H9 (cell line): ENCODE measurements around the gene CAMTA1. TPM values are rescaled to one million over a fixed set of nuclear protein-coding genes. Genes with fewer than 3 reads are reported as not detected.

ENCODE experiments used
- DNase-seq: peaks from one replicate; pipeline ENCODE4 v3.0.0-alpha.2; 2017
- H2AFZ ChIP-seq: one replicate; pipeline ENCODE4 v1.6.1; 2013; ENCODE audit warnings: mild to moderate bottlenecking, low read length, control low read depth, moderate library complexity
- H2AK5ac ChIP-seq: 2 replicates; pipeline ENCODE4 v1.6.1; 2013; ENCODE audit warnings: low read length, control low read depth, mixed read lengths; ENCODE audit not compliant: insufficient read length
- H2BK120ac ChIP-seq: one replicate; pipeline ENCODE4 v1.6.1; 2013; ENCODE audit warnings: low read depth, mild to moderate bottlenecking, low read length, control low read depth, inconsistent platforms; ENCODE audit not compliant: poor library complexity, severe bottlenecking
- H2BK12ac ChIP-seq: 2 replicates; pipeline ENCODE4 v1.6.1; 2013; ENCODE audit warnings: low read length, control low read depth, mixed read lengths, low read depth; ENCODE audit not compliant: insufficient read length
- H2BK15ac ChIP-seq: 2 replicates; pipeline ENCODE4 v1.6.1; 2013; ENCODE audit warnings: low read depth, low read length, control low read depth
- H2BK20ac ChIP-seq: one replicate; pipeline ENCODE4 v1.6.1; 2013; ENCODE audit warnings: low read depth, mild to moderate bottlenecking, low read length, control low read depth, inconsistent platforms; ENCODE audit not compliant: poor library complexity, severe bottlenecking
- H2BK5ac ChIP-seq: 2 replicates; pipeline ENCODE4 v1.6.1; 2013; ENCODE audit warnings: low read length, control low read depth, mixed read lengths; ENCODE audit not compliant: insufficient read length
- H3K14ac ChIP-seq: 2 replicates; pipeline ENCODE4 v1.6.1; 2013; ENCODE audit warnings: low read length, control low read depth; ENCODE audit not compliant: insufficient read depth
- H3K18ac ChIP-seq: 2 replicates; pipeline ENCODE4 v1.6.1; 2013; ENCODE audit warnings: low read depth, mild to moderate bottlenecking, mixed read lengths, low read length, control low read depth; ENCODE audit not compliant: insufficient read length
- H3K23ac ChIP-seq: 2 replicates; pipeline ENCODE4 v1.6.1; 2013; ENCODE audit warnings: low read length, control low read depth, mixed read lengths, low read depth; ENCODE audit not compliant: insufficient read length
- H3K23me2 ChIP-seq: 2 replicates; pipeline ENCODE4 v1.6.1; 2013; ENCODE audit warnings: low read depth, mild to moderate bottlenecking, mixed read lengths, low read length, control low read depth; ENCODE audit not compliant: insufficient read length, poor library complexity, severe bottlenecking
- H3K27ac ChIP-seq: 2 replicates; pipeline ENCODE4 v1.5.1; 2013; ENCODE audit warnings: low read length, control low read depth, mixed read lengths, low read depth; ENCODE audit not compliant: insufficient read length
- H3K27me3 ChIP-seq: 2 replicates; pipeline ENCODE4 v1.6.1; 2013; ENCODE audit warnings: low read length, control low read depth, inconsistent platforms; ENCODE audit not compliant: insufficient read depth
- H3K4ac ChIP-seq: 2 replicates; pipeline ENCODE4 v1.6.1; 2013; ENCODE audit warnings: low read depth, mild to moderate bottlenecking, control low read depth, inconsistent platforms, low read length, moderate library complexity
- H3K4me1 ChIP-seq: 2 replicates; pipeline ENCODE4 v1.6.1; 2013; ENCODE audit warnings: low read length, control low read depth, inconsistent platforms; ENCODE audit not compliant: insufficient read depth
- H3K4me2 ChIP-seq: 2 replicates; pipeline ENCODE4 v1.6.1; 2013; ENCODE audit warnings: low read length, control low read depth, mixed read lengths; ENCODE audit not compliant: insufficient read length, insufficient read depth
- H3K56ac ChIP-seq: 2 replicates; pipeline ENCODE4 v1.6.1; 2013; ENCODE audit warnings: low read depth, mild to moderate bottlenecking, mixed read lengths, low read length, control low read depth; ENCODE audit not compliant: insufficient read length
- H3K79me1 ChIP-seq: 2 replicates; pipeline ENCODE4 v1.6.1; 2013; ENCODE audit warnings: low read depth, mild to moderate bottlenecking, moderate library complexity, low read length, control low read depth, inconsistent platforms; ENCODE audit not compliant: insufficient read depth, poor library complexity, severe bottlenecking
- H3K79me2 ChIP-seq: 2 replicates; pipeline ENCODE4 v1.6.1; 2013; ENCODE audit warnings: low read length, control low read depth, inconsistent platforms; ENCODE audit not compliant: insufficient read depth
- H3K9ac ChIP-seq: 2 replicates; pipeline ENCODE4 v1.6.1; 2013; ENCODE audit warnings: low read length, control low read depth, mixed read lengths; ENCODE audit not compliant: insufficient read length; ENCODE audit errors: extremely low read depth
- H3K9me3 ChIP-seq: one replicate; pipeline ENCODE4 v1.6.1; 2013; ENCODE audit warnings: low read depth, low read length, inconsistent platforms; ENCODE audit not compliant: control insufficient read depth
- H3T11ph ChIP-seq: one replicate; pipeline ENCODE4 v1.6.1; 2013; ENCODE audit warnings: mild to moderate bottlenecking, low read length, control low read depth, inconsistent platforms
- H4K20me1 ChIP-seq: one replicate; pipeline ENCODE4 v1.6.1; 2013; ENCODE audit not compliant: control insufficient read depth, insufficient read length, insufficient read depth
- H4K5ac ChIP-seq: 2 replicates; pipeline ENCODE4 v1.6.1; 2013; ENCODE audit warnings: low read depth, mild to moderate bottlenecking, mixed read lengths, low read length, control low read depth; ENCODE audit not compliant: insufficient read length
- H4K8ac ChIP-seq: replicated peaks from 2 replicates; pipeline ENCODE4 v1.6.1; 2013; ENCODE audit warnings: low read length, control low read depth, mixed read lengths, low read depth; ENCODE audit not compliant: insufficient read length
- H4K91ac ChIP-seq: 2 replicates; pipeline ENCODE4 v1.6.1; 2013; ENCODE audit warnings: low read depth, mild to moderate bottlenecking, moderate library complexity, mixed read lengths, low read length, control low read depth; ENCODE audit not compliant: insufficient read length
- H3K27ac Mint-ChIP-seq, 3 experiments: 2 replicates in 2 of 3; 3 replicates in 1 of 3; pipeline ENCODE4 v1.8.0; 2020 to 2021; ENCODE audit warnings: mixed read lengths in 3 of 3, mild to moderate bottlenecking in 1 of 3, moderate library complexity in 1 of 3
- H3K27me3 Mint-ChIP-seq: 2 replicates; pipeline ENCODE4 v1.8.0; 2021; ENCODE audit warnings: low read depth, mild to moderate bottlenecking, moderate library complexity, mixed read lengths
- H3K36me3 Mint-ChIP-seq, 3 experiments: 2 replicates in 2 of 3; 3 replicates in 1 of 3; pipeline ENCODE4 v1.8.0; 2020 to 2021; ENCODE audit warnings: low read depth in 3 of 3, mixed read lengths in 3 of 3; ENCODE audit not compliant: insufficient read depth in 1 of 3
- H3K4me1 Mint-ChIP-seq, 2 experiments: 2 replicates each; pipeline ENCODE4 v1.8.0; 2020; ENCODE audit warnings: mixed read lengths in 2 of 2
- H3K4me3 Mint-ChIP-seq, 2 experiments: 2 replicates in 1 of 2; 3 replicates in 1 of 2; pipeline ENCODE4 v1.8.0; 2020 to 2021; ENCODE audit warnings: mild to moderate bottlenecking in 2 of 2, mixed read lengths in 2 of 2, moderate library complexity in 1 of 2
- H3K9me3 Mint-ChIP-seq, 2 experiments: 2 replicates in 1 of 2; 3 replicates in 1 of 2; pipeline ENCODE4 v1.8.0; 2020; ENCODE audit warnings: mild to moderate bottlenecking in 2 of 2, mixed read lengths in 2 of 2, moderate library complexity in 1 of 2
- WGBS: extraction: QIAGEN DNeasy Blood & Tissue Kit; methylation state at CpG from one replicate; pipeline ENCODE4 v1.1.7; 2013; ENCODE audit warnings: missing lambda C conversion rate, low lambda C conversion rate, mixed read lengths; ENCODE audit not compliant: insufficient read length; ENCODE audit errors: extremely low coverage; 5-methylcytosine and 5-hydroxymethylcytosine counted together
- total RNA-seq: library from RNA; stranded (reverse); gene quantifications from 2 replicates; pipeline ENCODE4 v1.2.1, GENCODE V29; 2021
- TF ChIP-seq, protein P1 (sequence below): fragments of 200-600 bp; sonication (generic); conservative IDR thresholded peaks from 3 replicates; pipeline ENCODE4 v1.8.0; 2021; ENCODE audit warnings: antibody characterized with exemption, mild to moderate bottlenecking

Gene CAMTA1
- total RNA-seq, 1 experiment from 2014 or later, result 115 TPM

DNA sequence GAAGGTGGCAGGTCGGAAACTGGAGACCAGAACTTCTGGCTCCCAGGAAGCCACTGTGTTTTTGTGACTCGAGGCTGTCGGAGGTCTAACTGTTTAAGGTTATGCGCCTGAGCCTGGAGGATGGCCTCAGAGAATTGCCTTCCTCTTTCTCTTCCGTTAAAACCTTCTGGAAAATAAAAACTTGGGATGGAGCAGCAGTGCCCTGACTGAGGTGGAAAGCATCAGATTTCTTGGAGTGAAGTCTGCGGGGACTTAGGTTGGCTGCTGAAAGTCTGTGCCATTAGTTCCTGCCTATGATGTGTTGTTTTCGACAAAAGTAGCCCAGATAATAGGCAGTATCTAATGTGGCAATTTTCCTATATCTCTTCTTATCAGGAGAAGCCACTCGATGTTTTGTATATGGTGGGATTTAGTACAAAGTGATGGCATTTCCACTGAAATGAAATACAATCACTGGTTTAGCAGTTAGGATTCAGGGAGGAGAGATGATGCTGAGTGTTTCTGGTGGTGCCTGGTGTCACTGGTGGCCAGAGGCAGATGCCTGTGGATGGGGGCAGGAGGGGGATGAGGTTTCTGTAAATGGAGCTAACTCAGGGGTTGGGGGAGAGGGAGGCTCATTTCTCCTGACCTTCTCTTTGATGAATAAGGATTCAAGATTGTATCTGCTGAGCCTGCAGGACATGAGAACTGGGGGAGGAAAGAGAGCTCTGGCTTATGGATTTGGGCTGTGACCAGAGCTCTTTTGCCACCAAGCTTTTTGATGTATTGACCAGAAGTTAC lies 150.8 kb downstream of the CAMTA1 start:
- H3K4me1 ChIP-seq, result no peaks in the 10 kb centered on the region; the same call in 1 of the 2 replicates
- peaks cover 0 to 3% of the 10 kb centered on the region in 2 experiments; a peak in 1 of 5 replicates for H3K9me3 Mint-ChIP-seq
- WGBS, result no CpG with 5 or more reads among the region's 8 CpGs

More for the DNA sequence above, 150.8 kb downstream of the CAMTA1 start:
- H3K18ac ChIP-seq, result no peak overlapping the region
- H3K23me2 ChIP-seq, result no peaks in the 10 kb centered on the region
- H3K4me1 Mint-ChIP-seq, result peaks cover 0 to 5% of the 10 kb centered on the region in 2 experiments; a peak in 2 of 4 replicates
- H3K27me3 ChIP-seq, result no peaks in the 10 kb centered on the region
- H2BK12ac ChIP-seq, result no peak overlapping the region
- H2BK5ac ChIP-seq, result no peak overlapping the region
- H3K4me2 ChIP-seq, result no peak overlapping the region
- H2AFZ ChIP-seq, result no peak overlapping the region
- H4K8ac ChIP-seq, result no peak overlapping the region
- no peaks in the 10 kb centered on the region; a peak in 2 of 7 replicates for H3K36me3 Mint-ChIP-seq
- H3K27ac Mint-ChIP-seq, result no peak overlapping the region
- H2BK20ac ChIP-seq, result no peak overlapping the region
- H4K91ac ChIP-seq, result no peak overlapping the region
- no peak overlapping the region for H3K9ac ChIP-seq
- no peaks in the 10 kb centered on the region; the same call in 1 of the 2 replicates for H3K27me3 Mint-ChIP-seq
- no peak overlapping the region for H3K56ac ChIP-seq
- no peak overlapping the region for H2AK5ac ChIP-seq
- no peak overlapping the region for H3K27ac ChIP-seq
- no peaks in the 10 kb centered on the region for H3K79me2 ChIP-seq
- no peaks in the 10 kb centered on the region for H3K9me3 ChIP-seq
- no peaks in the 10 kb centered on the region for H4K20me1 ChIP-seq
- no peak overlapping the region for H2BK120ac ChIP-seq
- no peak overlapping the region for H3T11ph ChIP-seq
- no peak overlapping the region for H3K23ac ChIP-seq
- H3K14ac ChIP-seq, result no peak overlapping the region
- TF ChIP-seq, protein P1, sequence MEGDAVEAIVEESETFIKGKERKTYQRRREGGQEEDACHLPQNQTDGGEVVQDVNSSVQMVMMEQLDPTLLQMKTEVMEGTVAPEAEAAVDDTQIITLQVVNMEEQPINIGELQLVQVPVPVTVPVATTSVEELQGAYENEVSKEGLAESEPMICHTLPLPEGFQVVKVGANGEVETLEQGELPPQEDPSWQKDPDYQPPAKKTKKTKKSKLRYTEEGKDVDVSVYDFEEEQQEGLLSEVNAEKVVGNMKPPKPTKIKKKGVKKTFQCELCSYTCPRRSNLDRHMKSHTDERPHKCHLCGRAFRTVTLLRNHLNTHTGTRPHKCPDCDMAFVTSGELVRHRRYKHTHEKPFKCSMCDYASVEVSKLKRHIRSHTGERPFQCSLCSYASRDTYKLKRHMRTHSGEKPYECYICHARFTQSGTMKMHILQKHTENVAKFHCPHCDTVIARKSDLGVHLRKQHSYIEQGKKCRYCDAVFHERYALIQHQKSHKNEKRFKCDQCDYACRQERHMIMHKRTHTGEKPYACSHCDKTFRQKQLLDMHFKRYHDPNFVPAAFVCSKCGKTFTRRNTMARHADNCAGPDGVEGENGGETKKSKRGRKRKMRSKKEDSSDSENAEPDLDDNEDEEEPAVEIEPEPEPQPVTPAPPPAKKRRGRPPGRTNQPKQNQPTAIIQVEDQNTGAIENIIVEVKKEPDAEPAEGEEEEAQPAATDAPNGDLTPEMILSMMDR, result no peak
- H3K4ac ChIP-seq, result no peak overlapping the region
- DNase-seq, result no peak
- no peak overlapping the region for H4K5ac ChIP-seq
- no peaks in the 10 kb centered on the region for H3K79me1 ChIP-seq
- H3K4me3 Mint-ChIP-seq, result no peak overlapping the region
- H2BK15ac ChIP-seq, result no peak overlapping the region
